GM19463 (cell line): ENCODE measurements around the gene NUP153.
"Not testable (repeated sequence)": the region's sequence is repeated elsewhere in the genome, so short reads cannot be mapped to it uniquely, and the experiment has no call there.

Experiments
- ATAC-seq: cut with Tn5 transposase; IDR thresholded peaks from one replicate; pipeline ENCODE4 v1.9.1; 2021; ENCODE audit warnings: mild to moderate bottlenecking, moderate library complexity; ENCODE audit not compliant: unreplicated experiment

Gene NUP153

GRCh38 chr6:17706580-17707370 is at the start of gene NUP153:
Gene NUP153, minus strand, starts transcription at chr6:17706925. Its CDS starts 538 bp downstream, at chr6:17706387.
- ATAC-seq, result peak; percentile 56

GRCh38 chr6:17754254-17754653 is 47.5 kb upstream of the NUP153 start:
- no peak for ATAC-seq

GRCh38 chr6:17745324-17745723 is 38.6 kb upstream of the NUP153 start:
- ATAC-seq, result not testable (repeated sequence)

GRCh38 chr6:17744757-17745308 is 38.1 kb upstream of the NUP153 start:
- ATAC-seq, result not testable (repeated sequence)

- ATAC-seq, result no peak
These were observed 37.5 kb upstream of the NUP153 start for GRCh38 chr6:17744019-17744756.

GRCh38 chr6:17741507-17741906 is 34.8 kb upstream of the NUP153 start:
- no peak for ATAC-seq

GRCh38 chr6:17740559-17741220 is 34.0 kb upstream of the NUP153 start:
- ATAC-seq, result no peak

- no peak for ATAC-seq
These were observed 31.1 kb upstream of the NUP153 start for GRCh38 chr6:17737704-17738252.

- ATAC-seq, result not testable (repeated sequence)
These were observed 28.6 kb upstream of the NUP153 start for GRCh38 chr6:17735311-17735710.

GRCh38 chr6:17730078-17730704 is 23.5 kb upstream of the NUP153 start:
- ATAC-seq, result no peak

GRCh38 chr6:17729223-17730077 is 22.7 kb upstream of the NUP153 start:
- ATAC-seq, result no peak

GRCh38 chr6:17728551-17729222 is 22.0 kb upstream of the NUP153 start:
- no peak for ATAC-seq

GRCh38 chr6:17725083-17725482 is 18.4 kb upstream of the NUP153 start:
- no peak for ATAC-seq

GRCh38 chr6:17724341-17724740 is 17.6 kb upstream of the NUP153 start:
- no peak for ATAC-seq

- no peak for ATAC-seq
These were observed 14.9 kb upstream of the NUP153 start for GRCh38 chr6:17721671-17722070.

- no peak for ATAC-seq
These were observed 12.8 kb upstream of the NUP153 start for GRCh38 chr6:17719323-17720041.

GRCh38 chr6:17716221-17716620 is 9.5 kb upstream of the NUP153 start:
- no peak for ATAC-seq
